Left cardiac atrium (tissue), 4 donors: ENCODE measurements around the gene SNW1. TPM values are rescaled to one million over a fixed set of nuclear protein-coding genes. Genes with fewer than 3 reads are reported as not detected.
"Not testable (repeated sequence)": the region's sequence is repeated elsewhere in the genome, so short reads cannot be mapped to it uniquely, and the experiment has no call there.

Source experiments
- ATAC-seq, 2 donors: fragments of 200-7000 bp; cut with Tn5 transposase; one replicate each; pipeline ENCODE4 v1.9.1; 2020; ENCODE audit warnings: mild to moderate bottlenecking in 2 of 2, moderate library complexity in 2 of 2
- DNase-seq: peaks from one replicate; pipeline ENCODE4 v3.0.0-alpha.2; 2020
- intact Hi-C, 2 donors: fragments of 100-400 bp; cut with DNase I; formaldehyde crosslinking; loops; one replicate each; pipeline versions ENCODE4 v1.14.1 to v1.15.1; 2022 to 2023
- total RNA-seq, 2 donors: library from RNA; stranded (reverse); fragmentation: NEBNext Ultra II Directional; extraction: Animal tissue kit (Norgen Biotek cat#: 25700); gene quantifications; one replicate each; pipeline ENCODE4 v1.2.1, GENCODE V29; 2021
- donor health status: DM: no; HTN: yes; CAD: no.
- donor health status: DM: no; HTN: yes; CAD: no; lungs with severe emphysema.
- donor health status: DM: yes; HTN: yes; CAD: no.
- donor health status: Dilated cardiomyopathy.

The SNW1 gene
- total RNA-seq, 2 donors from 2014 or later: 53.1 to 56.6 TPM

DNA sequence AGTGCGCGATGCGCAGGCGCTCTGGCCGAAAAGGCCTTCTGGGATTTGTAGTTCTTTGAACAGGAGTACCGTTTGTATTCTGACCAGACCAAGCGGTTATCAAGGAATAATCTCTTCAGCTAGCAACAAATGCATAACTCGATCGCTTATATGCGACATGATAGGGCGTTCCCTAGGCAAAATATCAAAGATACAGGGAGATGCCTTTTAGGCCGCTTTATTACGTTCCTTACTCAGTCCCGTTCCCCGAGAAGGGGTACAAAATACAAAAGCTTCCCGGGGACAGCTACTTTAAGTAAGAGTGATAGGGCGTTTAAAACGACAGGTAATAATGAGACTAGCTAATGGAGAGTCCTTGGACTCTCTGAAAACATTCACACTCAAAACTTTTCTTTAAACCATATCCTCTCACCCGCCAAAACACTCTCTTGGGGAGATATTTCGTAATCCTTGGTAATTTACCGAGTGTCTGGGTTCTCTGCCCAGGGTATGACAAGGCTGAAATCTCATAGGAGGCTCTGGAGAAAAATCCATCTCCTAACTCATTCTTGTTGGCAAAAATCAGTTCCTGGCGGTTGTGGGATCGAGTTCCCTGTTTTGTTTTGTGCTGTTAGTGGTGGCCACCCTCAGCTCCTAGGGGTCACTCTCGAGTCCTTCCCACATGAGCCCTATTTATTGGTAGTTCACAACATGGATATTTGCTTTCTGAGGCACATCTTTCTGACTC, 412 bp upstream of the SNW1 start:
- peak; percentile 56 to 67 for ATAC-seq
- DNase-seq: peak; percentile 39
- intact Hi-C loops: no loop called here

DNA sequence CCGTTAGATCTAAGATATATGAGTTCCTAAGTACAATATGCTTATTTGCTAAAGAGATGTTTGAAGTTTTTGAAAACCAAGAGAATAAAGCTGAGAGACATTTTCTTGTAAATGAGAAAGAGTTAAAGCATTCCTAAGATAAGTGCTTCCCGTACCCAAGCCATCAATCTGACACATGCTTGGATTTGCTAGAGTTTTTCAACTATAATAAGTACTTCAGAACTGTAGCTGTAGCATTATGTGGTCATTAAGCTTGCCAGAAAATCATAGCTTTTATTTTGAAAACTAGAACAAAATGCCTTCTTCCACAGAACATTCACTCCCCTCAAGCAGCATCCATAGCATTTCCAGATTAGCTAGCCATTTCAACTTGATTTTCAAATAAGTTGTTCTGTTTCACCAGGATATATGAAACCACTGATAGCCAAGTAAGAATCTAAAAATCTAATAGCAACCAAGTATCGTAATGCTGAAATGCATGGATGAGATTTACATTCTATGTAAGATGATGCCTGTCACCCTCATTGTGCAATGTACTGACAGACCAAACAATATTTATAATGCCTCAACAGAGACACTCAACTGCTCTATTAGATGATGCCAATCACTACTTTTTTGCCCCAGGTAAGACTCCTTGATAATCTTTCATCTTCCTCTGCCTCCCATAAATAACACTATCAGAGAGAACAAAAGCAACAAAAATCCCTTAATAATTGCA, 8.0 kb downstream of the SNW1 start:
- intact Hi-C loops: no loop called here
- DNase-seq: no peak
- peak in 1 of 2 donors; percentile 36 for ATAC-seq

DNA sequence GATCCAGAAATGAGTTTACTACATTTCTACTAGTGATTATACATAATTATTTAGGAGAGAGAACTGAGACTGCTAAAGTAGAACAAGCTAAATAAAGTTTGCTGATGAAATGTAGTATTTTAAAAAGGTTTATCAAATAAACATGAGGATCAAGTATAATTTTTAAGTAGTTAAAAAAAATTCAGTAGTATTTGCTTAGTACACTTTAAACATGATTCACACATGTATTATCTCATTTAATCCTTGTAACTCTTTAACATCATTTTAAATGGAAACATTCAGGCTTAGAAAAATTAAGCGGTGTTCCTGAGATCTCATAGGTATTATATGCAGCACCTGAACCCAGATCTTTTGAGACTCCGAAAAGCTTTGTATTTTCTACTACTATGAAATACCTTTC, 8.7 kb downstream of the SNW1 start:
- intact Hi-C loops: no loop called here
- ATAC-seq (no peak), DNase-seq (no peak)

DNA sequence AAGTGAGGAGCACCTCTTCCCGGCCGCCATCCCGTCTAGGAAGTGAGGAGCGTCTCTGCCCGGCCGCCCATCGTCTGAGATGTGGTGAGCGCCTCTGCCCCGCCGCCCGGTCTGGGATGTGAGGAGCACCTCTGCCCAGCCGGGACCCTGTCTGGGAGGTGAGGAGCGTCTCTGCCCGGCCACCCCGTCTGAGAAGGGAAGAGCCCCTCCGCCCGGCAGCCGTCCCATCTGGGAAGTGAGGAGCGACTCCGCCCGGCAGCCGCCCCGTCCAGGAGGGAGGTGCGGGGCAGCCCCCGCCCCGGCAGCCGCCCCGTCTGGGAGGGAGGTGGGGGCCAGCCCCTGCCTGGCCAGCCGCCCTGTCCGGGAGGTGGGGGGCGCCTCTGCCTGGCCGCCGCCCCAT, 13.5 kb downstream of the SNW1 start:
- DNase-seq, ATAC-seq, intact Hi-C loops: not testable (repeated sequence)

DNA sequence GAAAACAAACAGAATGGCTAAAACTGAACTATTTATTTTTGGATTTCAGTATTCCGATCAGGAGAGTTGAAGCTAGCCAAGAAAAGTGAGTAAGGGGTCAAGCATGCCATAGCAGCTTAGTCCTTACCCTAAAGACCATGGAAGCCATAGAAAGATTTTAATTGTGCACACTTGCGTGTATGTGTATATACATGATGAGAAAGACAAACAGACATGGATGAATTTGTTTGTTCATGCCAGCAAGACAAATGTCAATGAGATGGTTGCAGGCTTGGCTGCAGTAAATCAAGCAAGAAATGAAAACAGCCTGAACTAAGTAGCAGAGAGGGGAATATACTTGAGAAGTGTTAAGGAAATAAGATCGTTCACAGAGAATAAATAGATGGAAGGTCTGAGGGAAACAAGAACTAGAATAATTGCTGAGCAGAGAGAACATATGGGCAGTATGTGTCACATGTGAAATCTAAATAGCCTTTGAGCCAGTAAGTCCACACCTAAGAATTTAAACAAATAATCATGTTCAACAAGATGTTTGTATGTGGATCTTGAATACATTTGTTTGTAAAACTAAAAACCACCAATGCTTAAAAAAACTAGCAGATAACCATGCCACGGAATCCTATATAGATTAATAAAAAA, 14.8 kb downstream of the SNW1 start:
- intact Hi-C loops: no loop called here
- DNase-seq: no peak

DNA sequence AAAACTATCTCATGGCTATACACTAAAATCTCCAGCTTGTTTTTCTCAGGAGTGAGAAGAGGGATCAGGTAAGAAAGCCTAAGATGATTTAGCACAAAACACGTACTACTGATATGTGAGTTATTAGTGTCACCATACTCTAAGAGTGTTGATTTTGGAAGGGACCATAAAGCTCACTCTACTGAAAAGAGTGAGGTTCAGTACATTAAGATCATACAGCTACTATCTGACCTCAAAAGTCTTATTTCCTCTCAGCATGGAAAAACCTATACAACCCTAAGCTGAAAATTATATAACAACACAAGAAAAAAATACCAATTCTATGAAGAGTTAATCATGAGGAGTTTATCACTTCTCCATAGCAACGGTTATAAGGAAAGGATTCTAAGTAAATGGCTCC, 19.5 kb downstream of the SNW1 start:
- no peak for ATAC-seq
- no peak for DNase-seq
- intact Hi-C loops: no loop called here

More for the DNA sequence above, 14.8 kb downstream of the SNW1 start:
- no peak for ATAC-seq

DNA sequence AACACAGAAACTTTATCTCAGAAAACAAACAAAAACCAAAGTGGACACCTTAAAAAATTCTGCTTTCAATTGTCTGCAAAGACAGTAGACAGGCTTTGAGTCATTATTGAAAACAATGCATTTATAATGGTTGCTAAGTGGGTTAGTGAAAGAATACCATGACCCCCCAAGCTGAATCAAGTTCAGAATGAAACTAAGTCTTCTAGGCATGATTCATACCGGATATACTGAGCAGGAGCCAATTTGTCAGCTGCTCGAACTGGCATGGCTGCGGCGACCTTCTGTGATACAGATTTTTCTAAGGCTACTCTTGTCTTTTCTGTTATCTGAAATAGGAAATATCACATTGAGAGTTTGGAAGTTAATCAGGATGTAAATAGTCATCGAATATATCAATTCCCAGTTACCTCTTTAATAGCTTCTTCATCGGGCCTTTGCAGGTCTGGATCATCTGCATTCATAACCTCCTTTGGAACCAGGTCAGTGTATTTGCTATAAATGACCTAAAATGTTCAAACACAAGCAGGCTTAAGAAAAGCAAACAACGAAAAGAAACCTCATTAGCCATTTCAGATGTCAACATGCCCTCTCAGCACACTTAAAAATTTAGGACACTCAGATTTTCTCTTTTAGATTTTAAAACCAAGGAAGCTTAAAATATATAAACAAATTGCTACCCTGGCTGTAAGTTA, 22.3 kb downstream of the SNW1 start:
- ATAC-seq (peak in 1 of 2 donors; percentile 74), DNase-seq (no peak)
- intact Hi-C loops: no loop called here

DNA sequence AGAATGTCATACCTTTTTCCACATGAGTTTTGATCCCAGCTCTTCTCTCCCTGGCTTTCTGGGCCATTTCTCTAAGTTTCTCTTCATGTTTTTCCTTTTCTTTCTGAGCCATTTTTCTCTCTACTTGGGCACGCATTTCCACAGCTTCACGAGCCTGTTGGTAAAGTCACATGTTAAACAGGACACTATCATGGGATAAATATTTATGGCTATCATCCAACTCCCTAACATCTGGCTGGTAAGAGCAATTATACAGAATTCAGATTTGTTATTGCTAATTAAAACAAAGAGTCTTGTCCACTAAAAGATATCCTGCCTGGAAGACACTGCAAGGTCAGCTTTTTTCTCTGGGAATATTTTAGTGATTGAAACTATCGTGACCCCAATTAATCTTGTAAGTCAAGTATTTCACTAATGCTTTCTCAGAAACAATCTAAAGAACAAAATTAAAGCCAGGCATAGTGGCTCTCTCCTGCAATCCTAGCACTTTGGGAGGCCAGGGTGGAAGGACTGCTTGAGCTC, 29.9 kb downstream of the SNW1 start:
- ATAC-seq (no peak), DNase-seq (no peak)
- intact Hi-C loops: no loop called here

DNA sequence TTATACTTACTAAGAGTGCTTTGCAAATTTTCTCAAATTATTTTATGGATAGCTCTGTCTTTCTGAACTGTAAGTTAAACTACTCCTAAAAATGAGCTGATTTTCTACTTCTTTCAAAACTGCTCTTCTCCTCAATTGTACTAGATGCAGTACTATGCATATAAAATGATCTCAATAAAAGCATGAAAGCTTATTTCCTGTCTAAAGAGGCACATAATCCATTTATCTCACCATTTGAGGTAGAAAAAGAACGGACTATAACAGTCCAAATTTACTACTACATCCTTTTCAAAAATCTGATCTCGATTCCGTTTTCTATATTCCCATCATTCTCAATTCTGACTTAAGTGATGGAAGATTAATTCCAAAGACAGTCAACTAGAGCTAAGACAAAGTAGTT, 38.7 kb downstream of the SNW1 start:
- intact Hi-C loops: no loop called here
- DNase-seq (no peak), ATAC-seq (no peak)

DNA sequence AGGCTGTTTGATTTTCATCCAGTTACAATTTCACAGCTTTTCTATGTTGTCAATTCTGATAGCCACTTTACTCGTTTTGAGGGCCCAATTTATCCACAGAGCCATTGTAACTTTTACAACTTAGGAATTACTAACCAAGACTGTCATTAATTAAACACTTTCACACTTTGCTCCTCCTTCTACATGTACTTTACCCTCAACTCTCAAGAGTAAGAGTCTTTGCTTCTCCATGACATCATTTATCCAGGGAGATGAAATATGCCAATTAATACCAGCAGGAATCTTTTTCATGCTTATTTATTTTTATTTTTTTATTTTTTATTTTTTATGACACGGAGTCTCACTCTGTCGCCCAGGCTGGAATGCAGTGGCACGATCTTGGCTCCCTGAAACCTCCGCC, 39.5 kb downstream of the SNW1 start:
- ATAC-seq (no peak), DNase-seq (no peak)
- intact Hi-C loops: no loop called here

DNA sequence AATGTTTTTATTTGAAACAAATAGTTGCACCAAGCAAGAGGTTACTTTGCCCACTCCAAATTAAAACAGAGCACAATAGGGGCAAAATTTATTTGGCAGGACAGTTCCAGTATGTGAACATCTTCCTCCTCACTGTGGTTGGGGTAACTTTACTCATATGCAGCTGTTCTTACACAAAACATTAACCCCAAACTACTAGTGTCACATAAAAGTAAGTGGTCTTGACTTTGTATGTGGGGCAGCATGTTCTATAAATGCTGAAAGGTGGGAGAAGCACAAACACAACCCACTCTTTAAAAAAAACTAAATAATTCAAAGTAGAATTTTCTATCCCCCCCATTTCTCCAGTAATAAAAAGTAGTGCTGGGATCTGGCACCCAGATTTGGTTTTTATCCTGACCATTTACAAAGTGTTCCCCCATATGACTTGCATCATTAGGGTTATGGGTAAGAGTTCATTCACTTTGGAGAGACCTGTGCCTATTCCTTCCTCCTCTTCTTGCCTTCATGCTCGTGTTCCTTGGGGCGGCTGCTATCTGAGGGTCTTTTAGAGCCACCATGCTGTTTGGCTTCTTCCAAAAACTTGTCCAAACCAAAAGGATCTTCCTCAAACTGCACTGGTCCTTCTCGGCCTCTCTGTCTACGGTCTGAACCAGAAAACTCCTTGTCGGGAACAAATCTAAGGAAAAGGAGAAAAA, 43.2 kb downstream of the SNW1 start:
- intact Hi-C loops: no loop called here
- no peak for ATAC-seq
- no peak for DNase-seq

DNA sequence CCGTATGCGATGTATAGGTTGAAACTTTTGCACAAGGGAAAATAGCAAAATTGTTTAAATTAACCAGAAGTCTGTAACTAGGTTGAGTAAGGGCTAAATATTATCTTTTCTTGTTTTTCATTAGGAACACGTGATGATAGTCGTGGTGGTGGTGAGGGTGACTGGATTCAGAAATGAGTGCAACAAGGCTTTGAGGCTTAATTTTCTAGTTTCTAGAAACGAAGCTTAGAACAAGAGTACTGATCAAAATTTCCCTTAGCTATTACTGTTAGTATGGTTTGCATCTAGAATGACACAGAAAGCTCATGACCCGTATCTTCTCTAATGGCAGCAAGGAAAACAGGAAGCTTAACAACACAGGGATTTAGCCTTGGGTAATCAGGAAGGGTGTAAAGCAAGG, 46.0 kb downstream of the SNW1 start:
- no peak for DNase-seq
- intact Hi-C loops: no loop called here
- no peak for ATAC-seq

DNA sequence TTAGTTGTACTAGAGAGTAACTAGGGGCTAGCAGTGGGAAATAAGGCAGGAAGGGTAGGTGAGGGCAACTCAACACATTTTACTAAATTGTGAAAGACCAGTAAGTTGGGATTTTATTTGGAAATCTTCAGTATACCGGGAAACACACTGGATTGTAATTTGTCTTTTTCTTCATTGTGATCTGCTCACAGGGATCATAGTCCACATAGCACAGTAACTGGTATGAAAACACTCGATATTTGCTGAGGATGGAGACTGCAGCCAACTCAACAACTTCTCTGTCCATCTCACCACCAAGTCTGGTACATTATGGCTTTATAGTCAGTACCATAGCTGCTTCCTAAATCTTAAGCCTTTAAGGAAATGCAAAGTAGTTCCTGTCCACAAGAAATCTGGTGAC, 50.6 kb downstream of the SNW1 start:
- no peak for ATAC-seq
- DNase-seq: no peak
- intact Hi-C loops: no loop called here

DNA sequence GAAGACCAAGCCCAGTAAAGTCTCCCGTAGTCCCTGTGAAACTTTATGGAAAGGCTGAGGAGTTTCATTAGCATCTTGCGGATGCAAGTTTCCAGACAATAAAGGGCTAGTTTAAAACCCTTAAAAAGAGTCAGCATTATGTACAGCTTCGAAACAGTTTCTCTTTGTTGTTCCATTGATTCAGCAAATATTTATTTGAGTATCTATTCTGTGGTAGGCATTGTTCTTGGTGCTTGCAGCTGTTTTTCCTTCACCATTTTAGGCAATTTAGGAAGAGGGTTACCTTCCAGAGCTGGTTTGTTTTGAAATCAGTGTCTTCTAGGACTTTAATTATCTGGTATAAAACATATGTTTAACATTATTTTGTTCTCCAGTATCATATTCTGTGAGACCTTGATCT, 51.5 kb downstream of the SNW1 start:
- ATAC-seq (no peak), DNase-seq (no peak)
- intact Hi-C loops: no loop called here

DNA sequence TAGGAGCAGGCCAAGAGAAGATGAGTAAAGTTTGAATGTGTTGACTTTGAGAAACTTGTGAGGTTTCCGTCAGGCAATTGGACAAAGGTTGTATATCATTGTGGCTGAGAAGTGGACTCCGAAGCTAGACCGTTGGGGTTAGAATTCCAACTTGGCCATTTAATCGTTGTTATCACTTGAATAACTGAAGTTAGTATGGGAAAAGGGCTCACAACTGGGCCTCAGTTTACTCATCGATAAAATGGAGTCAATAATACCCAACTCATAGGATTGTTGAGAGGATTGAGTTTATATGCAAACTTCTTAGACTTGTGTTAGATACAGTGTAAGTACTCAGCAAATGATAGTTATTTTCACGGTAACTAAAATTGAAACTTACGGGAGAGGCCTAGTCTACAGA, 52.2 kb downstream of the SNW1 start:
- no peak for DNase-seq
- intact Hi-C loops: no loop called here

DNA sequence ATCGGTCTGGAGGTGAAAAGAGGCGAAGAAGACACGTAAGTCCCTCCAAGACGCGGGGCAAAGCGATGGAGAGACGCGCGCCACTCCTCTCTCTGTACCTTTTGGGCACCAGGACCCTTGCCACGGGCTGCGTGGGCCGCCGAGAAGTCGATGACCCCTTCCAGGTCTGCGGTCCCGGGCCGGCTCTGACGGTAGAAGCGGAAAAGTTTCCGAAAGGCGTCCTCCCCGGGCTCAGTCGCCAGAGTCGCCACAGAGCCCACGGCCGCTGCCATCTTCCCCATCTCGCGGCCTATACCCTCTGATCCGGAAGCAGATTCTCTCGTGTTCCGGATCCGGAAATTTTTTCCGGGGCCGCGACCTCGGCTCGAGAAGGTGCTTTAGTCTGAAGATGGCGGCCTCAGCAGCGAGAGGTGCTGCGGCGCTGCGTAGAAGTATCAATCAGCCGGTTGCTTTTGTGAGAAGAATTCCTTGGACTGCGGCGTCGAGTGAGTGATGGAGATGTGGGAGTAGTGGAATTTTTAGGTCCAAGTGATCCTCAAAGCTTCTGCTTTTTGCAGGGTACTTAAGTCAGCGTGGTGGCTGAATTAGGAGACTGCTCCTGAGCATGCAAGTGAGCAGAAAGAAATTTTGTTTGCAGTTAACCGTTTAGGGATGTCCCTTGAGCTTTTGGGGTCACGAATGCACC, 53.1 kb downstream of the SNW1 start, which contains the start of the genes ALKBH1 and SLIRP:
ALKBH1 (minus strand) TSS at position 300 of the 685 bp plus-strand sequence; CDS start at position 281, 19 bp downstream.
SLIRP (plus strand) TSS at position 380 of the 685 bp plus-strand sequence; CDS start at position 389, 9 bp downstream.
- intact Hi-C loops: loop anchor here in 1 of 2 donors (2.0 kb wide), 1 partner anchor 53 kb away; no protein-coding TSS in a partner anchor
- ATAC-seq (peak; percentile 98), DNase-seq (peak; percentile 91)

More for the DNA sequence above, 52.2 kb downstream of the SNW1 start:
- no peak for ATAC-seq

DNA sequence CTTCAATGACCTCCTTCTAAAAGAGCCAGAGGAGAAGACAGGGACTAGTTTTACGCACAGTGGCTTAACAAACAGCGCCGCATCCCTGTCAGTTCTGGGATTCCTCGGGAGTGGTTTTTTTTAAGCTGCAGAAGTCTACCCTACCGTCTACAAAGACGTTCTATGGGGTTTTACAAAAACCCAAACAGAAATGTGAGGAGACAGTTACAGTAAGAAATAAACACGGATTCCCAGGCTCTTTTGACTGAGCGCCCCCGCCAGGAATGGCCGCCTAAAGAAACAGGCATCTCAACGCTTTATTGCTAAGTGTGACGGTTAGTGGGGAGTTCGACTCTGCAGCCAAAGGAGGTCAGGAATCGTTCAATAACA, 53.6 kb downstream of the SNW1 start:
- ATAC-seq (peak; percentile 52 to 63), DNase-seq (no peak)
- intact Hi-C loops: loop anchor here in 1 of 2 donors (2.0 kb wide), 1 partner anchor 53 kb away; no protein-coding TSS in a partner anchor

DNA sequence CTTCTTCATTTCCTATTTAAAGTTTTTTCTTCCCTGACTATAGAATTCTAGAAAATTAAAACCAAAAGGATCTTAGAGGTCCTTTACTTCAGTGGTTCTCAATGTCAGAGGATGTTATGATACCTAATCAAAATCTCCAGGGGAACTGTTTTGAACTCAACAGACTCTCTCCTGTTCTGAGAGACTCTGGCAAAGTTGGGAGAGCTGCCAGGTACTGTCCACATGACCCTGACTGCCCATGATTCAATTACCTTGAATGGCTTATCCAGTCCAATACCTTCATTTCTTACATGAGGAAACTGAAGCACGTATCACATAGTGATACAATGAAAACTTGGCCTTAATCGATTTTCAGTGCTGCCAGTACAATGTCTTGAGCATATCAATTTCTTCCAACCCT, 69.7 kb downstream of the SNW1 start:
- DNase-seq (peak; percentile 41), ATAC-seq (no peak)
- intact Hi-C loops: no loop called here
